Right atrium auricular region (tissue), 2 donors: Measurements from ENCODE around the gene TMEM203. TPM values are rescaled to one million over a fixed set of nuclear protein-coding genes. Genes with fewer than 3 reads are reported as not detected.

Experiments
- DNase-seq: peaks from one replicate; pipeline ENCODE4 v3.0.0-alpha.2; 2019; ENCODE audit warnings: low spot score
- H3K27ac ChIP-seq, 2 donors: fragments of 200-600 bp; sonication (generic); 1 replicate in 1 of 2; 2 replicates in 1 of 2; pipeline ENCODE4 v1.5.1; 2016 to 2019
- H3K27me3 ChIP-seq, 2 donors: fragments of 200-600 bp; sonication (generic); one replicate each; pipeline versions ENCODE4 v1.5.1 to v1.6.0; 2017 to 2019
- H3K36me3 ChIP-seq: fragments of 200-600 bp; sonication (generic); one replicate; pipeline ENCODE4 v1.5.1; 2016
- H3K4me1 ChIP-seq, 2 donors: fragments of 200-600 bp; sonication (generic); one replicate each; pipeline versions ENCODE4 v1.5.1 to v1.6.0; 2017 to 2019
- H3K4me3 ChIP-seq, 2 donors: fragments of 200-600 bp; sonication (generic); 1 replicate in 1 of 2; 2 replicates in 1 of 2; pipeline ENCODE4 v1.5.1; 2017 to 2019; ENCODE audit warnings: mild to moderate bottlenecking in 1 of 2, moderate library complexity in 1 of 2
- H3K9me3 ChIP-seq, 2 donors: fragments of 200-600 bp; sonication (generic); one replicate each; pipeline ENCODE4 v1.5.1; 2019
- total RNA-seq, 2 donors: library from RNA; depleted of rRNA; stranded (reverse); fragments of >200 nt; gene quantifications; one replicate each; pipeline ENCODE4 v1.1.0, GENCODE V29; 2016
- TF ChIP-seq, protein P1 (sequence below), 2 donors: fragments of 200-600 bp; sonication (generic); IDR thresholded peaks; one replicate each; pipeline ENCODE4 v1.5.1; 2019; ENCODE audit warnings: antibody characterized with exemption in 2 of 2

Gene TMEM203
- total RNA-seq, 2 donors from 2014 or later: 31.4 to 33.9 TPM

GRCh38 chr9:137204731-137205125, 720 bp downstream of the TMEM203 start:
- TF ChIP-seq, protein P1, sequence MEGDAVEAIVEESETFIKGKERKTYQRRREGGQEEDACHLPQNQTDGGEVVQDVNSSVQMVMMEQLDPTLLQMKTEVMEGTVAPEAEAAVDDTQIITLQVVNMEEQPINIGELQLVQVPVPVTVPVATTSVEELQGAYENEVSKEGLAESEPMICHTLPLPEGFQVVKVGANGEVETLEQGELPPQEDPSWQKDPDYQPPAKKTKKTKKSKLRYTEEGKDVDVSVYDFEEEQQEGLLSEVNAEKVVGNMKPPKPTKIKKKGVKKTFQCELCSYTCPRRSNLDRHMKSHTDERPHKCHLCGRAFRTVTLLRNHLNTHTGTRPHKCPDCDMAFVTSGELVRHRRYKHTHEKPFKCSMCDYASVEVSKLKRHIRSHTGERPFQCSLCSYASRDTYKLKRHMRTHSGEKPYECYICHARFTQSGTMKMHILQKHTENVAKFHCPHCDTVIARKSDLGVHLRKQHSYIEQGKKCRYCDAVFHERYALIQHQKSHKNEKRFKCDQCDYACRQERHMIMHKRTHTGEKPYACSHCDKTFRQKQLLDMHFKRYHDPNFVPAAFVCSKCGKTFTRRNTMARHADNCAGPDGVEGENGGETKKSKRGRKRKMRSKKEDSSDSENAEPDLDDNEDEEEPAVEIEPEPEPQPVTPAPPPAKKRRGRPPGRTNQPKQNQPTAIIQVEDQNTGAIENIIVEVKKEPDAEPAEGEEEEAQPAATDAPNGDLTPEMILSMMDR (IDR thresholded peaks at IDR 0.05): no peak
- peak overlapping the region; percentile 65 to 79 for H3K4me3 ChIP-seq
- H3K36me3 ChIP-seq: no peaks in the 10 kb centered on the region
- no peaks in the 10 kb centered on the region for H3K9me3 ChIP-seq
- H3K27ac ChIP-seq: peak overlapping the region; percentile 59 to 69
- H3K4me1 ChIP-seq: peaks cover 0 to 56% of the 10 kb centered on the region in 2 donors
- no peaks in the 10 kb centered on the region for H3K27me3 ChIP-seq
- no peak for DNase-seq

- H3K36me3 ChIP-seq: no peaks in the 10 kb centered on the region
- no peaks in the 10 kb centered on the region for H3K27me3 ChIP-seq
- no peak overlapping the region for H3K4me3 ChIP-seq
- TF ChIP-seq, protein P1 (IDR thresholded peaks at IDR 0.05): no peak
- DNase-seq: no peak
- no peak overlapping the region for H3K27ac ChIP-seq
- no peaks in the 10 kb centered on the region for H3K9me3 ChIP-seq
- peaks cover 0 to 74% of the 10 kb centered on the region in 2 donors for H3K4me1 ChIP-seq
Measured at GRCh38 chr9:137202966-137203365, 2.5 kb downstream of the TMEM203 start.

- Histone ChIP-seq H3K4me1 (peaks cover 0 to 83% of the 10 kb centered on the region in 2 donors), H3K27ac (peak overlapping the region; percentile 73 to 75), H3K4me3 (peak overlapping the region; percentile 56 to 71), H3K36me3 (no peaks in the 10 kb centered on the region), H3K27me3 (no peaks in the 10 kb centered on the region), H3K9me3 (no peaks in the 10 kb centered on the region)
- TF ChIP-seq, protein P1 (IDR thresholded peaks at IDR 0.05): no peak
- DNase-seq: no peak
Measured at GRCh38 chr9:137201205-137201868, 4.1 kb downstream of the TMEM203 start.

- H3K27ac ChIP-seq: peak within 1 kb of the TSS; percentile 73 to 75
- peak within 1 kb of the TSS; percentile 56 to 71 for H3K4me3 ChIP-seq
- DNase-seq: peak; percentile 100
- H3K36me3 ChIP-seq: no peaks in the 10 kb centered on the region
- no peaks in the 10 kb centered on the region for H3K27me3 ChIP-seq
- peaks cover 0 to 84% of the 10 kb centered on the region in 2 donors for H3K4me1 ChIP-seq
- TF ChIP-seq, protein P1 (IDR thresholded peaks at IDR 0.05): no peak
- no peaks in the 10 kb centered on the region for H3K9me3 ChIP-seq
Measured at GRCh38 chr9:137200311-137201204, 4.9 kb downstream of the TMEM203 start, which contains the start of gene TPRN. Gene TPRN (minus strand): TSS chr9:137200741. CDS start chr9:137200711, 30 bp downstream.

DNA sequence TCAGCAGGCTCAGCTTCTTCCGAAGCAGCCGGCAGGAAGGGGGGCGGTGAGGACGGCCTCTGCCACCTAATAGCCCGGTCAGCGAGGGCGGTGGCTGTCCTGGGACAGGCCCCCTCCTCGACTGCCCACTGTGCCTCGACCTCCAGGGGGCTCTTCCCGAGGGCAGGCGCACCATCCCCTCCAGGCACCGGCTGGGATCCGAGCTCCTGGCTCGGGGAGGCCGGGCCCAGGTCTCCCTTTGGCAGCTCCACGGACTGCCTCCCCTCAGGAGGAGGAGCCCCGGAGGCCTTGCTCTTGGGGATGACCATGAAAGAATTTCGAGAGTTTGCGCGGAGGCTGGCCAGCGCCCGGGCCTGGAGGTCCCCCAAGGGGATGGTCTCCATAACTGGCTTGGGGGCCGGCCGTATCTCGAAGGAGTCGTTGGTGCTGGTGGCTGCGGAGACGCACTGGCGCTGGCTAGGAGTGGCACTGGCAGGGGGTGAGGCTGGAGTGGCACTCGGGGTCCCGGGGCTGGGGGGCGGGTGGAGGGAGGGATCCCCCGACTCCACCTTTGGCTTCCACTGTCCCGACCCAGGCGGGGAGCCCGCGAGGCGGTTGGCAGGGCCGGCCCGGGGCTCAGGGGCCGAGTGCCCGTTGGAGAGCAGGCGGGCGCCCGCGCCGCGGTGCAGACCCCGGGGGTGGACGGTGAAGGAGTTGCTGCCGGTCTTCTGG, 5.9 kb downstream of the TMEM203 start:
- Histone ChIP-seq H3K9me3 (no peaks in the 10 kb centered on the region), H3K27me3 (no peaks in the 10 kb centered on the region), H3K4me3 (peak overlapping the region; percentile 38 to 71), H3K27ac (peak overlapping the region in 1 of 2 donors; percentile 55), H3K4me1 (peaks cover 0 to 89% of the 10 kb centered on the region in 2 donors), H3K36me3 (no peaks in the 10 kb centered on the region)
- TF ChIP-seq, protein P1 (IDR thresholded peaks at IDR 0.05): no peak
- no peak for DNase-seq
